NCI-H2196 treated with DMSO at 0.1 percent for 48 hours (cell line): ENCODE results near the gene EPHA7.

Source experiments
- DNase-seq: peaks from one replicate; lab custom pipeline; 2025; ENCODE audit not compliant: unreplicated experiment; lab: John Stamatoyannopoulos, UW

Gene EPHA7

DNA sequence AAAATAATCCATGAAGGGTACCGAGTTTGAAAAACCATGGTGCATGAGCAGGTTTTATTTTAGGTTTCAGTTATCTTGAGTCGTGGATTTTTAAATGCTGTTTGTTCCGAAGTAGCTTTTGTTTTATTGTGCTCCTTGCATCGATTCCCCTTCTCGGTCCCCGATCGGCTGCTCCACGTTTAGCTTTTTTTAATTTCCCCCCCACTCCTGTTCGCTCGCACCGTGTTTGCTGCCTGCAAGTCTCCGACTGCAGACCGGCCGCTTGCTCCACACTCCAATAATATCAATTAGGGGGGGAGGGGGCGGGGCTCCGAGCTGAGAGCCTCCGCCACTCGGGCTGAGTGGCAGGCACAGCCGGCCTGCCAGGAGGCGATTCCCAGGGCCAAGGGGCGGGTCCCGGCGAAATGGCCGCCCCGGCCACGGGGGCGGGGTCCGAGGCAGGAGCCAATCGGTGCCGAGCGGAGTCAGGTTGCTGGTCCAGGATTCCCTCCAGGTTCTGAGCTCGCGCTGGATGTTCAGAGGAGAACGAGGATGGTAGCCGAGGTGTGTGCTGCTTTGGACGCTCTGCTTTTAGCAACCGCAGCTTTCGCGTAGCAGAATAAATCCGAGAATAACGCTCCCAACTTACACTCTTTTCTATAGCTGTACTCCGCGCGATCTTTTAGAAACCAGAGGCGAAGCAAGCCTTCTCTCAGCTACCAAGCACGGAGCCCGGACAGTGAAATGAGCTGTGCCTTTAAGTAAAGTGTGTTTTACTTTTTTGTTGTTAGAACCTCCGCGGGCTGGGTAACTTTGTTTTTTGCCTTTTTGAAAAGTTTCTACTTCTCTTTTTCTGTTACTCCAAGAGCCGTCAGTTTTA is at the start of gene EPHA7:
TSS of gene EPHA7 (minus strand) at position 256 of the 859 bp plus-strand sequence. CDS start at position 38, 218 bp downstream.
- DNase-seq, result peak; percentile 96

DNA sequence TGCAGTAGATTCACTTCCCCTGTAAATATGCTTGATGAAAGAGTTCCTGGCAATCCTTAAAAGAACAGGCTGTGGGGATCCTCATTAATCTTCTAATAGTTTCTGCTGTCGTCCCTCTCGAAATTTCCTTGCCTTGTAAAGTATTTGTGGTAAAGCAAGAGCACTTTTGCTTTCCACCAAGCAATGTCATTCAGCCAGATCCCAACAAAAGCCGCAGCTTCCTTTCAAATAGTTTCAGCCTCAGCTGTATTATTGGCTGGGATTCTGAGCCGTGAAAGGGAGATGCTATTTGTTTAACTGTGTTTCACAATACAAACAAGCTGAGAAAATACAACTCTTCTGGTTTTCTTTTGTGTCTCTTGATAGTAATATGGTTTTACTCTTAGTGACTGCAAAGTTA is 48.9 kb upstream of the EPHA7 start:
- DNase-seq, result no peak

DNA sequence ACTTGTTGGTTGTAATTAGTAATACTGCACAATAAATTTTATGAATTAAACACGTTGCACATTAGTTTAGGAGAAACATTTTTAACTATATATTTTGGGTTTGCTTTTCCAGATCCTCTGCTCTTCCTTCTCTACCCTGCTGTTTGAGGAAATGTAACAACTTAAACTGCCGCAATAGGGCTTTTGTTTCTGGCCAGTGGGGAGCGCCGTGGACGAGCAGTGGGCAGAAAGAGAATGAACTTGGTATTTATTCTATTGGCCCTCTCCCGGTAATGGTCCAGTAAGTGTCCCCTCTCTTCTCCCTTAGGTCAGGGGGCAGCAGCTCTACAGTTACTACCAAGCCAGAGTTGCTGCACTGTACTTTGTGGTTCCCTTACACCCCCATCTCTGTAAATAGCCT is 35.2 kb upstream of the EPHA7 start:
- DNase-seq, result no peak

DNA sequence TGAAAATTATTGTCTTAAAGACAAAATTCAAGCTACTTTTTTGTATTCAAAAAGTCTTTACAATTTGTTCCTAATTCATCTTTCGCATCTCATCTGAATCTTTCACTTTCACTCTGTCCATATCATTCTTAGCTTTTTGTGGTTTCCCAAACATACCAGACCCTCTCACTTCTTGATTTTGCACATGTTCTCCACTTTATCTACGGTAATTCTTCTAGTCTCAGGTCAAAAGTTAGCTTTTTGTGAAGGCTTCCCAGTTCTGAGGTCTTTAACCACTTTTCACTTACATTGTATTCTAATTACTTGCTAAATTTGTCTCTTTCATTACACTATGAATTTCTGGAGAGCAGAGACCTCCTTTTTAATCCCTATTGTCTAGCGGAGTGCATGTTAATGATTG is 34.6 kb upstream of the EPHA7 start:
- no peak for DNase-seq

DNA sequence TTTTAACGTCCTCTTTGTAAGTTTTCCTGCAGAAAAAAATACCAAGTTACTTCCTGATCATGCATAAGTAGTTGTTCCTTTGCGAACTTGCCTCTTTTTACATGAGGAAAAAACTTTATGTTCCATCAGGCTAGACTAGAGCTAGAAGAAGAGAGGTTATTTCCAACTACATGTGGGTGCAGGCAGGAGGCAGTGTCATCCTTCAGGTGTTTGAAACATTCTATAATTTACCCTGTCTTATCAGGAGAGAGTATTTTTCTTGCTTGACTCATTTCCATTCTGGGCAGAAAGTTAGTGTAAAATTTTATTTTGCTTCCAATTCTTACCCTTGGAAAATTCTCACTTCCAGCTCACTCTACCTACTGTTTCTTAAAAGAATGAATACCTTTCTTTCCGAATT is 28.5 kb upstream of the EPHA7 start:
- DNase-seq, result no peak

DNA sequence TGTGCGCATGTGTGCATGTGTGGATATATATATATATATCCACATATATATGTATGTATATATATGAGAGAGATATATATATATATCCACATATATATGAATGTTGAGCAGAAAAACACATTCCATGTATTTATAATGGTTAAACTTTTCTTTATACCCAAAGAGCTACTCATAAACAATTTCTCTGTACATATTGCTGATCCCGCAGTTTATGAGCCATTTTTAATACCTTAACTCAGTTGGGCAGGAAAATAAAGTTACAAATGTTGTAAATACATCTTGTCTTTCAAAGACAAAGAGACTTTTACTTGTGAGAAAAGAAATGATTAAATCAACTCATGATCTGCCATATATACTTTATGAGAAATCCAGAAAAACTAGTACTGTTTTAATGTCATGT is 18.1 kb upstream of the EPHA7 start:
- no peak for DNase-seq

DNA sequence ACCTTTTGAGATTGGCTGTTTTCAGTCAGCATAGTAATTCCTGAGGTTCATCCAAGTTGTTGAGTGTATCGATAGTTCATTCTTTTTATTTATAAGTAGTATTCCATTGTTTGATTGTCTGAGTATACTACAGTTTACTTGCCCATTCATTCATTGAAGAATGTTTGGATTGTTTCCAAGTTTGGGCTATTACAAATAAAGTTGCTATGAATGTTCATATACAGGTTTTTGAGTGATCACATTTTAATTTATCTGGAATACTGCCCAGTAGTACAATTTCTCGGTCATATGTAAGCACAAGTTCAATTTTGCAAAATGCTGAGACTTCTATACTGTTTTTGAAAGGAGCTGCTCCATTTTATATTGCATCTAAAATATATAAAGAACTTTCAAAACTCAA is 14.2 kb upstream of the EPHA7 start:
- no peak for DNase-seq

DNA sequence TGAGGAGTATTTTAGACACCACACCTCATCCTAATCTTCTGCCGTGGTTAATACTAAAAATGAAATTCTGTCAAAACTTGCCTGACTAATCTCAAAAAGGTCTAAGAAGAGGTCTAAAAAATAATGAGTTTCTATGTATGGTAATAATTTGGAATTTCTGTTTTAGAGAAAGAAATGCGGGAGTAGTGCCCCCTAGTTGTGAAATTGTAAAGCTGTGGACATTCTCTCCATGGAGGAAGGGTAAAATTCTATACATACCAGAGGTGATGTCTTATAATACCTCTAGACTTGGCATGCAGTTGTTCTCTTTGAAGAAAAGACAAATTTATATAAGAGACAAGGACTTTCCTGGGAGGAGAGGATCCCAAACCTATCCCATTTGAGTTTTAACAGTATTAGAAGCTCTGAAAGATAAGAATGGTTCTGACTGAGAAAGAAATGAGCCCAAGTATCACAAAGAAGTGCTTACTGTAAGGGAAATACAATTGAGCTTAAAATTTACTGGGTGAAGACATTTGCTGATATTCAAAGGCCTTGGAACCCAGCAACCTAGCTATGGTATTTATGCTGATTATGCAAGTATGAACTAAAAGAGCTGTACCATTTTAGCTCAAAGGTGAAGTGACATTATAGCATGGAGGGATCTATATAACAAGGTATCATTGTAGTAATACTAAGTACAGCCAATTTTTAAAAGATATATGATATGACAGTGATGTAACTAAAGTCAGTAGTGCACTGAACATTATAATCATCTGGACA is 5.1 kb upstream of the EPHA7 start:
- no peak for DNase-seq

DNA sequence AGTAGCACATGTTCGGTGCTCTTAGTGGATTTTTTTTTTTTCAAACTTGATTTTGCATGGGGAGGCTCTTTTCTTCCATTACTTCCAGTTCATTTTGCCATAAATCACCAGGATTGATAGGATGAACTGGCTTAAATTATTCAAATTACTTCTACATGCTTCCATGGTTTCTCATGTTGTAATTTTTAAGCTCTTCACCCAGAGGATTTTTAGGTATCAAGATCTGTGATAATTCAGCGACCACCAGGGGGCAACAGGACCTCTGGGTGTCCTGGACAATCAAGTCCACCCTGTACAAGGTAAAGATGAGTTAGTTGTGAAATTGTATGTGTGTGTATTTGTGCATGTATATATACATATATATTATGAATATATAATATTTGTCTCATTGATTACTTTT is 4.2 kb upstream of the EPHA7 start:
- DNase-seq, result peak; percentile 17

DNA sequence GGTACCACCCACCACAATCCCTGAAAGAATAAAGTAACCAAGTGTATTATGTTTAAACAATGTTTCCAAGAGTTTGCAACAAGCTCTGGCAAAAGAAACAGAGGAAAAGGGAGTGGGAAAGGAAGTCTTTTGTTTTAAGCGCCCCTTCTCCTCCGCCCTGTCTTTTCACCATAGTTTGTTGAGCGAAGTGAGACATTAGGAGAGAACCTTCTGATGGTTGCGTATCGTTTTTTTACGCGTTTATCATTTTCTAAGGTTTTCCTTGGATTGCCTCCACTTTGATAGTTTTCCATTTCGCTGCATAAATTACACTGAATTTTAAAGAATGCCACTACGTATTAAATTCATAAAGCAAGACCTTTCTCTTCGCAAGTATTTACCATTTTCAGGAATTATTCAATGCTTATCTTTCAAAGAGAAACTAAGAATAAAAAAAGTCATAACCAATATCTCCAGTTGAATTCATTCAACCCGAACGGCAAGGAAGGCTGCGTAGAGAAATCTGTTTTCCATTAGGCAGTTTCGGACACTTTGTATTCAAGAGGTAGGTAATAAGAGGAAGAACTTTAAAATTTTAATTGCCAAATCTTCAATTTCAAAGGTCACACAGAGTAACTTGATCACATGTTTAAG is 920 bp upstream of the EPHA7 start:
- DNase-seq, result no peak

DNA sequence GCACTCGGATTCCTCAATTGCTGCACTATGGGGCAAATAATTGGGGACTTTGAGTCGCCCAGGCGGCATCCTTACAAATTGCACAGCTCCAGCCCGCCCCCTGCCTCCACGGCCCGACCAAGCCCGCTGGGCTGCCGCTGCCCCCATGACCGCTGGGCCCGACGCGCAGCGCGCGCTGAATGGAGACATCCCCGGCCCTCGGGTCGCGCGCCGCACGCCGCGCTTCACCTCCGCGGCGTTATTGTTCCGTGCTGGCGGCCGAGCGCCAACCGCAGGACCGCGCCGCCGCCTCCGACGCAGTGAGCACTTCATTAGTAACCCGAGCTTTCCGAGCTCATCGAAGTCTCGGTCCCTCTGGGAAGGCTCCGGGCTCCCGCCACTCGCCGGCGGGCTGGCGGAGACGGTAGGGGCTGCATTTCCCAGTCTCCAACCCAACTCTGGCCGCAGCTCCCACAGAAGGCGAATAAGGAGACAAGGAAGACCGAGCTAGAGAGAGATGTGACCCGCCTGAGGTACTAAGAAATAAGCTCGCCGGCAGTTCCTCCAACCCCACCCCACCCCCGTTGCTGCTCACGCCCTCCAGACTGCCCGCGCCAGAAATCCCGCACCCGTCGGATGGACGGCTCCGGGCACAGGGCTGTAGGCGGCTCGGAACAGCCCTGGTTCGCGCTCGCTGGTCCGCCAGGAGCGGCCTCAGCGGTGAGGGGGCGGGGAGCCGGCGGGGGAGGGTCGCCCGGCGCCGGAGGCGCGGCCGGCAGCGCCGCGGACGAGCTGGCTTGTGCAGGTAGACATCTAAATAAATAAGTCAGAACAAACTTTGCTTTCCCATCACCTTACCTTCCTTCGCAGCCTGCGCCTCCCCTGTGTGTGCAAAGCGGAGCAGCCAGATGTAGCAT is 703 bp downstream of the EPHA7 start:
- DNase-seq, result no peak

DNA sequence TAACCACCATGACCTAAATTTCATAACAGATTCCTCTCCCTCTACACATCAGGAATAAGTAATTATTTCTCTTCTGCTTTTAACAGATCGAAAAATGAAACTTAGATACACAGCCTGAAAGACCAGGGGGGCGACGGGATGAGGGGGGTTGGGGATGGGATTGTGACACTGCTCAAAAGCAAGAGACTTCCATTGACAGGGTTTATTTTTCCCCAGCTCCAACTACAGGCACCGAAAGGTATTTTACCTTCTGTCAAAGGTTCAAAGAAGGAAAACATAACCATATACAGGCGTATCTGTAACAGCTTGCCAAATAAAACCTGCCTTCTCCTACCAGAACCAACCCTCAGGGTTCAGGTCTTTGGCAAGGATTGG is 1.3 kb downstream of the EPHA7 start:
- DNase-seq, result no peak

DNA sequence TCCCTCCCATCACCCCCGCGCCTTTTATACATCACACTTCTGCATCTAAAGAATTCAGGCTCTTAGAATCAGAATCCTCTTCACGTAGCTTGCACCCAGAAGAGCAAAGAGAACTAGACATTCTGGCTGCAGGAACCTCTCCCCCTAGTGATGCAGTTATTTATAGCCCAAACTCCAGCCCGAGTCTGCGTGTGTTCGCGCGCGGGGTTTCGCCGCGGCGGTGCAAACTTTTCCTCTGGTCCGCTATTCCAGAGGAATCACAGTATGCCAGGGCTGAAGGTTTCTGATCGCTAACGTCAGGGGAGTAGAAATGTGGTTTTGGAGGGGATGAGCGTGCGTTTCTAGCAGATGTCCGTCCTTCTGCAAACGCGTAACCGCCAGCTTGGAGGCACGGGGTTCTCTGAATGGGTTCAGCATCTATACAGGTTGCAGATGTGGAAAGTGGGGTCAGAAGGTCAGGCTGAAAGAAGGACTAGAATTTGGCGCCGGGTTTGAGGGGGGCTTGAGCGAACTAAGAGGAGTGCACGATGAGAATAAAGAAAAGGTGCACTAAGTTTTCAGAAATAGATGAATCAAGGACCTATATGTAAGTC is 1.8 kb downstream of the EPHA7 start:
- no peak for DNase-seq

DNA sequence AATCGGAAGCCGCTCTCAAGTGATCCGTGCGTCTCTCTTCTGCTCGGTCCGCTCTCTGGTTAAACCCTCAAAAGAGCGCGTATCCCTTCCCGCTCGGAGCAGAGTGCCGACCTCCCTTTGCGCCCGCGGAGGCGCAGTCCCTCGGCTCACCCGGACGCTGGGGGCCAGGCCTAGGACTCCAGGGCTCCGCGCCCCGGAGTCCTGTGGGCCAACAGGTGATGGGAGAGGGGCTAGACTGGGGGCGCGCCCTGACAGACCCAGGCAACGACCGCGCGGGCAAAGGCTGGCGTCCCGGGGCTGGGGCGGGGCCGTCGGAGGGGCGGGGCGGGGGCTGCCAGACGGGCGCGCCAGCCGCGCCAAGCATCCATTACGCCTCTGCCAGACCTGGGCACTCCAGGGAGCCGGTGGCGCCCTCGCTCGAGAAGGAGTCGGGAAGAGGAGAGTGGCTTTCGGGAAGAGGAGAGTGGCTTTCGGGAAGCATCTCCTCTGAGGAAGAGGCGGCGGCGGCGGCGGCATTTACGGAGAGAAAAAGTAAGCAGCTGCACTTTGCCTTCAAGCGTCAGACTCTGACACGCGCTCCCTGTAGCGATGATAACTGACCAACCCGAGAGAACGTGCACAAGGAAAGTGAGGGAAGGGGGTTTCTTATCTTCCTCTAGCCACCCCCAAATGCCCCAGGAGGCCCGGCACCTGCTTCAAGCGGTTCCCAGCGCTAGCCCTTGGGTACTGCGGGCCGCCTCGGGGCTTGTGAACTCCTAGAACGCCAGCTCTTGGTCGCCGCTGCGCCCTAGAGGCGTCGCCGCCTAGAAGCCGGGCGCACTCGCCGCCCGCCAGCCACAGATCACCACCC is 2.6 kb downstream of the EPHA7 start:
- peak; percentile 61 for DNase-seq

DNA sequence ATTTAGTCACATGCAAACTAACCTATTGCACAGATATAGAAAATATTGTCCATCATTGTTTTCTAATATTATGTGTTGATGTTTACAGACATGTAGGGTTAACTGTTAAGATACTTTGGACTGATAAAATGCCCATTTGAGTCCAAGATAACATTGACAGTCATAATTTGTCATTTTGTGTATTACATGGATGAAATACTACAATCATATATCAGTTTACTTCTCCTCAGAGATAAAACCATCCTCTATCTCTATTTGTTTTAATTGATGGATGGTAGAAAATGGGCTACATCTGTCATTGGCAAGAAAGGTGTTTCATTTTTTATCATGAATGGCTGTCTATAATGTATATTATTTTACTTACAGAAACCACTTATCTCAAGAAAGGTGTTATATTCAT is 6.2 kb downstream of the EPHA7 start:
- DNase-seq, result no peak

DNA sequence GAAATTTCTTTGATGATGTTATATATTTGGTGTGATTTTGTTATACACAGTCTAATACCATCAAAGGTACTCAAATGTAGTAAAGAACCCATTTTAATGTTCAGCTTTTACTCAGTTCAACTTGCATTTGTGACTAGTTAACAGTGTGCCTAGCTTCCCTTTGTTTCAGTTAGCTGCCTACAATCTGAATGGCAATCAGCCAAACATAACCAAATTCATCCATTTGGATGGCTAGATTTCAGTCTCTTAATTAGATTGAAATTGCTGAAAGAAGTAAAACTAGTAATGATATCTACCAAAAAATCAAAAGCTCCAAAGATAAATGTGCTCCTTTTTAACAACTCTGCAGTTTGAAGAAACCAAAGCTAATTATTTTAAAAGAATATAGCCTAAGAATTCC is 6.9 kb downstream of the EPHA7 start:
- no peak for DNase-seq

DNA sequence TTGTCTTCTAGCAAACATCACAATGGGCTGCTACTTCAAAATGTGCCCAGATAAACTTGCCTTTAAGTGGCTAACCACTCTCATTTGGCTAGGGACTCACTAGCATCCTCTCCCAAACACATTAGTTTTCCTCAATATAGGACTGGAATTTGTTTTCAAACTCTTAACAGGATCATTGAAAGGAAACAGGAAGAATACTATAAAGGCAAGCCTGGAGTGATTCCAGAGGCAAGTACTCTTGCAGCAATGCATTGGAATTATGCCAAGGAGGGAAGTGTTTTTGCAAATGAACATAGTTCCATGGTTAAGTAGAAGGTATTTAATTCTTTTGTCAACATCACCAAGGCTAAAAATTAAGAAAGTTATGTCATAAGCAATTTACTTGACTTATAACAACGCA is 12.2 kb downstream of the EPHA7 start:
- no peak for DNase-seq

DNA sequence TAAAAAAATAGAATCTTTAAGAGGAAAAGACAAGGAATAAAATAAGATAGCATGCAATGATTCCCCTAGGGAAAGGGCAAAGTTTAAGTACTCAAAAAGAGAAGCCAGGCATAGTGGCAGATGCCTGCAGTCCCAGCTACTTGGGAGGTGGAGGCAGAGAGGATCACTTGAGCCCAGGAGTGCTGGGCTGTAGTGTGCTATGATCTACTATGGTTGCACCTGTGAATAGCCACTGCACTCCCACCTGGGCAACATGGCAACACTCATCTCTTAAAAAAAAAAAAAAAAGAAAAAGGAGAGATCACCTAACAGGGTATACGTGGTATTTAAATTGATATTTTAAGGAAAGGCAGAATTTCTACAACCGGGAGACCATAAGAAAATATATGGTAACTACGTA is 16.0 kb downstream of the EPHA7 start:
- DNase-seq, result no peak

DNA sequence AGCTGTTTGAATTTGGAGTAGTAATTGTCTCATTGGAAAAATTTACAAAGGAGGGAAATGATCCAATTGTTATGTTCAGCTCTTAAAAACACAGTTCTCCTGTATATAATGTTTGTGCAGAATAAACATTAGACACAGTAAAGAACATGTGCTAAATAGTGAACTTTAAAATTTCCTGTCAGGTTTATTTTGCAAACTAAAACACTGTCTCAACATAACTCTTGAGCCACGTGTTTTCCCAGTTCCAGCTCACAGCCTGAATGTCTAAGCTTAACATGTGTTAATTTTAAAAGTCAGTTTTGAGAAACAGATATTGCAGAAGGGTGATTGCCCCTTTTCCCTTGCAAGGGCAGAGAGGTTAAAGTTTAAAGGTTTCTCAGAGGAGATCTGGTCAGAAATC is 20.6 kb downstream of the EPHA7 start:
- DNase-seq, result no peak

DNA sequence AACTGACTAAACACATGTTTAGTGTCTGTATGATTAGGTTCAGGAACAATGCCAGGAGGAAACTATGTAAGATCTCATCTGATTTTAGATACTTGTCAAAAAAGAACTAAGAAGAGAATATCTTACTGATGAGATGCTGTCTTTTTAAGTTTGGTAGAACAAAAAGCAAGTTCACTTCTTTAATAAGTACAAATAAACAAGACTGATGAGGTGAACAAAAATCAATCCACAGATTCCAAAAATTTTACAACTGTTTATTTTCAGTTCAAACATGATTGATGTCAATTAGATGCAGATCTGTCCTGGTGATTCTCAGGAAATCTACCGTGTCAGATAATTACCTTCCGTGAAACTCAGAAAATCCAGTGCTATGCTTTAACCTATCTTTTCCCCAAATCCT is 24.9 kb downstream of the EPHA7 start:
- no peak for DNase-seq
